SK-N-SH (cell line): Measurements from ENCODE around the gene PRPS1. TPM values are rescaled to one million over a fixed set of nuclear protein-coding genes. Genes with fewer than 3 reads are reported as not detected.

ENCODE experiments used
- CTCF ChIA-PET: fragments of 300-600, 350-600 bp; formaldehyde crosslinking; extraction: SDS; loops from one replicate; lab custom pipeline; 2021; lab: Yijun Ruan, JAX
- POLR2A ChIA-PET: fragments of 350-600 bp; sonication (Branson Sonifier 250); formaldehyde crosslinking; extraction: SDS; loops from one replicate; lab custom pipeline; 2020; ENCODE audit warnings: antibody characterized with exemption, inconsistent platforms; lab: Yijun Ruan, JAX
- DNase-seq: peaks from one replicate; pipeline ENCODE4 v3.0.0; 2012
- H2AFZ ChIP-seq: fragments of 200-600 bp; sonication (generic); 2 replicates; pipeline ENCODE4 v1.8.1; 2016; ENCODE audit warnings: antibody characterized with exemption, mild to moderate bottlenecking, low read depth
- H3F3A ChIP-seq: fragments of 200-600 bp; sonication (generic); replicated peaks from 2 replicates; pipeline ENCODE3; 2016; ENCODE audit warnings: antibody characterized with exemption, mild to moderate bottlenecking; ENCODE audit not compliant: insufficient read depth
- H3K27ac ChIP-seq, 2 experiments: fragments of 200-500 bp in 1 of 2; fragments of 200-600 bp in 1 of 2; sonication (Bioruptor generic) in 1 of 2; sonication (generic), shearing (Covaris generic) in 1 of 2; 2 replicates each; pipeline versions ENCODE4 v1.5.1 to v1.6.1; 2014 to 2016; ENCODE audit warnings: low read depth in 2 of 2, inconsistent platforms in 1 of 2, low read length in 1 of 2, mild to moderate bottlenecking in 1 of 2, mixed read lengths in 1 of 2
- H3K27me3 ChIP-seq: fragments of 200-600 bp; sonication (generic), shearing (Covaris generic); 2 replicates; pipeline ENCODE4 v1.6.1; 2016; ENCODE audit warnings: mixed run types; ENCODE audit not compliant: insufficient read depth
- H3K36me3 ChIP-seq, 2 experiments: fragments of 200-500 bp in 1 of 2; fragments of 200-600 bp in 1 of 2; sonication (Bioruptor generic) in 1 of 2; sonication (generic) in 1 of 2; replicated peaks in 1 of 2; 2 replicates each; pipeline versions ENCODE3 to v1.5.1; 2014 to 2016; ENCODE audit warnings: low read length in 1 of 2, mild to moderate bottlenecking in 1 of 2; ENCODE audit not compliant: insufficient read depth in 2 of 2, control insufficient read depth in 1 of 2
- H3K4me1 ChIP-seq, 2 experiments: fragments of 200-500 bp in 1 of 2; fragments of 200-600 bp in 1 of 2; sonication (Bioruptor generic) in 1 of 2; sonication (generic), shearing (Covaris generic) in 1 of 2; 2 replicates each; pipeline versions ENCODE4 v1.5.1 to v1.6.1; 2014 to 2016; ENCODE audit warnings: low read depth in 1 of 2, low read length in 1 of 2, mixed run types in 1 of 2; ENCODE audit not compliant: insufficient read depth in 2 of 2, control insufficient read depth in 1 of 2
- H3K4me2 ChIP-seq: fragments of 200-600 bp; sonication (generic), shearing (Covaris generic); 2 replicates; pipeline ENCODE4 v1.6.1; 2017; ENCODE audit warnings: mixed run types
- H3K4me3 ChIP-seq, 2 experiments: fragments of 200-500 bp in 1 of 2; fragments of 200-600 bp in 1 of 2; sonication (Bioruptor generic) in 1 of 2; sonication (generic), shearing (Covaris generic) in 1 of 2; 2 replicates each; pipeline versions ENCODE4 v1.5.1 to v1.8.1; 2014 to 2016; ENCODE audit warnings: low read depth in 2 of 2, inconsistent platforms in 1 of 2, low read length in 1 of 2, mild to moderate bottlenecking in 1 of 2, mixed read lengths in 1 of 2, moderate library complexity in 1 of 2
- H3K79me2 ChIP-seq: fragments of 200-600 bp; sonication (generic); 2 replicates; pipeline ENCODE4 v1.8.1; 2017; ENCODE audit warnings: mild to moderate bottlenecking; ENCODE audit not compliant: insufficient read depth
- H3K9ac ChIP-seq: fragments of 200-600 bp; sonication (generic); 2 replicates; pipeline ENCODE4 v1.6.1; 2017; ENCODE audit warnings: mixed run types
- H3K9me2 ChIP-seq: fragments of 200-600 bp; sonication (generic); 2 replicates; pipeline ENCODE4 v1.6.1; 2017; ENCODE audit warnings: mixed run types
- H3K9me3 ChIP-seq: fragments of 200-600 bp; sonication (generic); 2 replicates; pipeline ENCODE4 v1.6.1; 2017; ENCODE audit warnings: mixed run types, mild to moderate bottlenecking, moderate library complexity
- H4K20me1 ChIP-seq: fragments of 200-600 bp; sonication (generic); 2 replicates; pipeline ENCODE4 v1.6.1; 2017; ENCODE audit warnings: mild to moderate bottlenecking, mixed run types; ENCODE audit not compliant: insufficient read depth
- ELF1 ChIP-seq: IDR thresholded peaks from 2 replicates; pipeline ENCODE4 v1.4.0; 2012
- EP300 ChIP-seq, 2 experiments: IDR thresholded peaks; 2 replicates each; pipeline versions ENCODE4 v1.4.0 to v1.6.1; 2012; ENCODE audit warnings: borderline replicate concordance in 1 of 2, low read depth in 1 of 2, low read length in 1 of 2
- EZH2phosphoT487 ChIP-seq: fragments of 200-600 bp; sonication (generic); IDR thresholded peaks from 2 replicates; pipeline ENCODE4 v1.6.1; 2017; ENCODE audit warnings: low read depth, mixed run types, mild to moderate bottlenecking, antibody characterized with exemption, moderate library complexity, borderline replicate concordance
- FOSL2 ChIP-seq: IDR thresholded peaks from 2 replicates; pipeline ENCODE4 v1.4.0; 2012; ENCODE audit warnings: low read depth, mild to moderate bottlenecking, moderate library complexity, borderline replicate concordance
- FOXM1 ChIP-seq: IDR thresholded peaks from 2 replicates; pipeline ENCODE4 v1.4.0; 2012; ENCODE audit warnings: low read depth, mild to moderate bottlenecking
- GABPA ChIP-seq: IDR thresholded peaks from 2 replicates; pipeline ENCODE4 v1.4.0; 2012; ENCODE audit warnings: low read depth, mild to moderate bottlenecking
- GATA2 ChIP-seq: sonication (generic); formaldehyde crosslinking; IDR thresholded peaks from 2 replicates; pipeline ENCODE4 v1.5.0; 2020; ENCODE audit warnings: mild to moderate bottlenecking, missing genetic modification reagents
- JUND ChIP-seq: IDR thresholded peaks from 2 replicates; pipeline ENCODE4 v1.4.0; 2012
- MXI1 ChIP-seq: IDR thresholded peaks from 2 replicates; pipeline ENCODE4 v1.6.1; 2012; ENCODE audit warnings: mild to moderate bottlenecking, low read depth, low read length, improper control_type of control experiment
- NFIC ChIP-seq: IDR thresholded peaks from 2 replicates; pipeline ENCODE4 v1.4.0; 2012; ENCODE audit warnings: borderline replicate concordance
- NRF1 ChIP-seq: IDR thresholded peaks from 2 replicates; pipeline ENCODE4 v1.6.1; 2012; ENCODE audit warnings: low read depth, mild to moderate bottlenecking, low read length
- POLR2AphosphoS5 ChIP-seq: IDR thresholded peaks from 2 replicates; pipeline ENCODE4 v1.6.1; 2012; ENCODE audit warnings: low read depth, low read length
- RAD21 ChIP-seq: IDR thresholded peaks from 2 replicates; pipeline ENCODE4 v1.6.1; 2012; ENCODE audit warnings: mild to moderate bottlenecking, low read length
- RCOR1 ChIP-seq: fragments of 150-350 bp; IDR thresholded peaks from 2 replicates; pipeline ENCODE4 v1.6.1; 2017; ENCODE audit warnings: antibody characterized with exemption, low read length
- REST ChIP-seq: IDR thresholded peaks from 2 replicates; pipeline ENCODE4 v1.6.1; 2012; ENCODE audit warnings: mild to moderate bottlenecking, low read depth, low read length, moderate library complexity
- RXRA ChIP-seq: IDR thresholded peaks from 2 replicates; pipeline ENCODE4 v1.4.0; 2012; ENCODE audit warnings: low read depth, mild to moderate bottlenecking, borderline replicate concordance
- SIN3A ChIP-seq: IDR thresholded peaks from 2 replicates; pipeline ENCODE4 v1.6.1; 2012; ENCODE audit warnings: low read depth, mild to moderate bottlenecking, low read length, moderate library complexity, borderline replicate concordance
- TAF1 ChIP-seq: IDR thresholded peaks from 2 replicates; pipeline ENCODE4 v1.6.1; 2012; ENCODE audit warnings: low read depth, mild to moderate bottlenecking, low read length, moderate library complexity, borderline replicate concordance
- USF1 ChIP-seq: IDR thresholded peaks from 2 replicates; pipeline ENCODE4 v1.4.0; 2012; ENCODE audit warnings: low read depth, borderline replicate concordance
- USF2 ChIP-seq: fragments of 150-350 bp; IDR thresholded peaks from 2 replicates; pipeline ENCODE4 v1.6.1; 2017; ENCODE audit warnings: antibody characterized with exemption, low read length, low read depth, borderline replicate concordance
- YY1 ChIP-seq: IDR thresholded peaks from 2 replicates; pipeline ENCODE4 v1.4.0; 2012; ENCODE audit warnings: low read depth, mild to moderate bottlenecking
- ZBTB33 ChIP-seq: IDR thresholded peaks from 2 replicates; pipeline ENCODE4 v1.4.0; 2012; ENCODE audit warnings: low read depth, borderline replicate concordance
- WGBS: methylation state at CpG from one replicate; pipeline ENCODE4 v1.1.6; 2017; ENCODE audit warnings: low lambda C conversion rate; 5-methylcytosine and 5-hydroxymethylcytosine counted together
- polyA plus RNA-seq, 3 experiments: library from polyadenylated mRNA; depleted of rRNA; stranded (reverse); fragments of >200 nt; gene quantifications; 2 replicates each; pipeline ENCODE4 v1.2.3, GENCODE V29; 2012

The PRPS1 gene
- polyA plus RNA-seq, 1 of the 3 experiments (the other 2 are of a cell fraction) = 42.3 TPM

GRCh38 chrX:107581923-107582322, 46.4 kb upstream of the PRPS1 start:
- Histone ChIP-seq H4K20me1 (no peaks in the 10 kb centered on the region), H3K9me2 (no peaks in the 10 kb centered on the region), H3K9me3 (no peaks in the 10 kb centered on the region), H2AFZ (no peak overlapping the region), H3K27me3 (no peaks in the 10 kb centered on the region), H3K4me2 (no peak overlapping the region), H3K4me3 (no peak overlapping the region), H3F3A (no peaks in the 10 kb centered on the region), H3K27ac (no peak overlapping the region), H3K79me2 (no peaks in the 10 kb centered on the region), H3K4me1 (no peaks in the 10 kb centered on the region), H3K9ac (no peak overlapping the region), H3K36me3 (no peaks in the 10 kb centered on the region)
- ChIA-PET CTCF (no interaction called here), POLR2A (no interaction called here)
- DNase-seq = no peak
- whole genome bisulfite sequencing = 53% methylated on average over 4 of the region's 4 CpGs
- TF ChIP-seq USF2 (no peak), ZBTB33 (no peak), FOXM1 (no peak), EP300 (IDR thresholded peaks at IDR 0.05; ENCODE audit: borderline replicate concordance in 1 of 2, low read depth in 1 of 2, low read length in 1 of 2) (no peak), MXI1 (no peak), TAF1 (no peak), EZH2phosphoT487 (no peak), NFIC (no peak), USF1 (no peak)

GRCh38 chrX:107589243-107589642, 39.1 kb upstream of the PRPS1 start:
- Histone ChIP-seq H3K27me3 (peaks cover 9% of the 10 kb centered on the region; the same call in 1 of the 2 replicates), H3K4me3 (no peak overlapping the region), H3K36me3 (no peaks in the 10 kb centered on the region), H3K4me2 (no peak overlapping the region), H3K4me1 (no peaks in the 10 kb centered on the region), H3K79me2 (no peaks in the 10 kb centered on the region), H3K27ac (no peak overlapping the region), H3K9me2 (no peaks in the 10 kb centered on the region), H2AFZ (no peak overlapping the region), H3K9me3 (no peaks in the 10 kb centered on the region), H3K9ac (no peak overlapping the region), H3F3A (no peaks in the 10 kb centered on the region), H4K20me1 (no peaks in the 10 kb centered on the region)
- DNase-seq = no peak
- POLR2A ChIA-PET = no interaction called here
- 39% methylated on average over 6 of the region's 6 CpGs for WGBS
- CTCF ChIA-PET = no interaction called here
- no peak for TF ChIP-seq NRF1
- TF ChIP-seq SIN3A = no peak
- TF ChIP-seq RXRA = no peak
- no peak for TF ChIP-seq RCOR1
- TF ChIP-seq POLR2AphosphoS5 = no peak
- no peak for TF ChIP-seq GABPA
- TF ChIP-seq YY1 = no peak
- no peak for TF ChIP-seq ELF1
- no peak for TF ChIP-seq FOSL2
- no peak for TF ChIP-seq TAF1
- no peak for TF ChIP-seq RAD21
- no peak for TF ChIP-seq JUND
- TF ChIP-seq GATA2 = no peak
- TF ChIP-seq REST = no peak
